GM18498 (cell line): Measurements from ENCODE around the gene C1QTNF6.

Experiments used
- ATAC-seq: cut with Tn5 transposase; IDR thresholded peaks from one replicate; pipeline ENCODE4 v1.9.1; 2021; ENCODE audit warnings: mild to moderate bottlenecking, moderate library complexity; ENCODE audit not compliant: unreplicated experiment

C1QTNF6 gene

DNA sequence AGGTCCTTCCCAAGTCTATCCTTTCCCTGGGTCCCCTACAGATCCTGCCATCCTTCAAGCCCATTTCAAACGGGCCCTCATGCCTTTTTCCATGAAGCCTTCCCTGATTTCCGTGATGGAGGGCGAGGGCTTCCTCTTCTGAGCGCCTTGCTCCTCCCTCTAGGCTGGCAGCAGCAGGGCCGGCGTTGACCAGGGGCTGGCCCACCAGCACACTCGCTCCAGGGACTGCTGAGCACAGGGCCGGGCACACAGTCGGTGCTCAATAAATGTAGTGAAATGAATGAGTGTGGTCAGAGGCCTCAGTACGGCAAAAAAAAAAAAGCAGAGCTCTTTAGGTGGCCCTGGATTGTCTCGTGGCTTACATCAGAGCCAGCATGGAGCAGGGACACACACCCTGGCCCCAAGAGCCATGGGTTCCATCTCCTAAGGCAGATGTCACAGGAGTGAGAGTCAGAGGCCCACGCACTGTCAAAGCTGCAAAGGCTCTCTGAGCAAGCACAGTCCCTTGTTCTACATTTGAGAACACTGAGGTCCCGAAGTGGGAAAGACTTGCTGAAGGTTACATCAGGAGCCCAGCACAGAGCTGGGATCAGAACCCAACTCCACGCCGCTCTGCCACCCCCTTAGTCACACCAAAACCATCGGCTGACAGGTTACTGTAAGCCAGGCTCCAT, 41.4 kb downstream of the C1QTNF6 start:
- no peak for ATAC-seq

GRCh38 chr22:37146051-37146385, 42.0 kb downstream of the C1QTNF6 start:
- ATAC-seq: no peak

- ATAC-seq: no peak
Measured at GRCh38 chr22:37145180-37146050, 42.6 kb downstream of the C1QTNF6 start.

DNA sequence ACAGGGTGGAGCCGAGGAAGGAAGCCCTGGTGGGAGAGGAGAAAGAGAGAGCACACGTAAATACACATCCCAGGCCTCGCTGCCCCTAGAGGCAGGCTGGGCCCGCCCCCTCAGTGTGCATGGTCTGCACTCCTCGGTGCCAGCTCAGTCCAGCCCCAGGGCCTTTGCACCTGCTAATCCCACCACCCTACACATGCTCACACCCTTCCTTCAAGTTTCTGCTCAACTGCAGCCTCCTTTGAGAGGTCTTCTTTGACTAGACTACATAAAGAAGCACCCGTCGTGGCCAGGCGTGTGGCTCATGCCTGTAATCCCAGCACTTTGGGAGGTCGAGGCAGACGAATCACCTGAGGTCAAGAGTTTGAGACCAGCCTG, 43.9 kb downstream of the C1QTNF6 start:
- ATAC-seq: no peak

DNA sequence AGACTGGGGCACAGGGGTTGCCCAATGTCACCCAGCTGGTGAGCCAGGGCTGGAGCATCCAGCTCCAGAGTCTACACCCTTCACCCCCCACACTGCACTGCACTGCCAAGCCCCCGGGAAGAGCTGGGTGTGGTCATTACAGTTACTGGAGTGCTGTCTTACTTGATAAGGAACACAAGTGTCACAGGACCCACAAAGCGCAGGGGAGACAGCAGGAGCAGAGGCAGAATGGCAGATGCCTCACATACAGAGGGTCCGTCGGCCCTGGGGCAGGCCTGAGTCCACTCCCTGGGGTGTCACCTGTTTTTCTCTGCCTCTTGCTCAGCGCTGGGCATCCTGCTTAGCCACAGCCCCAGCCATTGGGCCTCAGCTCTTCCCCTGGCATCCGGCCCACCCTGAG, 46.1 kb downstream of the C1QTNF6 start:
- no peak for ATAC-seq

DNA sequence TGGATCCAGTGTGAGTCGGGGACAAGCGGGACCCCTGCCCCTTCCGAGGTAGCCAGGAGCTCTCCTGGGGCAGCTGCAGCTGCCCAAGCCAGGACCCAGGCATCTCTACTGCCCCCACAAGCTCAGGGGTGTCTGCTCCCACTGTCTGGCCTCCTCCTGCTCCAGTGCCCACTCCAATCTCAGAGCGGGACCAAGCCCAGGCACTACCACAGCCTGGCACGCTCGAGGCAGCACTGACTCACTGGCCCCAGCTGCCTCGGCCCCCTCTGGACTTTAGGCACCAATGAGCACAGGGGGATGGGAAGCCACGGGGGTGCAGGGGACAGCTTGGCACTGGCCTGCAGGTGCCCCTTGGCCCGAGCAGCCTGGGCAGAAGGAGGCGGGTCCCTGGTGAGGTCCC, 46.6 kb downstream of the C1QTNF6 start:
- no peak for ATAC-seq

DNA sequence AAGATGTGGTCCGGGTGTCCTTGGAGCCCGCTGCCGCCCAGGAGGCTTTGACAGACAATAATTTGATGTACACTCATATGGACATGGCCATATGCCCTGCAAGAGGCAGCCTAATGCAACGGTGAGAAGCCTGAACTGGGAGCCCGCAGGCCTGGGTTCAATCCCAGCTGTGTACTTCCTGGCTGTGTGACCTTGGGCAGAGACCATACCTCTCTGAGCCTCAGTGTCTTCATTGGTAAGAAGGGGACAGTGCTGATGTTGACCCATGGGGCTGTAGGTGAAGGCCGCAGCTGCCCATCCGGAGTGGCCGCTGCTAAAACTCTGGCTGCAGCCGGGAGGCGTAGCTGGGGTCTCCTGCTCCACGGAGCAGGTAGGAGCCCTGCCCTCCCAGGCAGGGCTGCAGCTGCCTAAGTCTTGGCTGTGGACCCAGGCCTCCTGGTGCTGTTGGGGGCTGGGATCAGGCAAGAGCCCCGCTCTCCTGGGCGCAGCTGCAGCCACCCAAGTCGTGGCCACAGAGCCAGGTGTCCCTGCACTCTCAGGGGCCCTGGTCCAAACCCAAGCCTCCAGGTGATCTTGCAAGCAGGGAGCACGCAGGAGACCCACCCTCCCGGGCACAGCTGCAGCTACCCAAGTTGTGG, 47.2 kb downstream of the C1QTNF6 start:
- ATAC-seq: no peak

DNA sequence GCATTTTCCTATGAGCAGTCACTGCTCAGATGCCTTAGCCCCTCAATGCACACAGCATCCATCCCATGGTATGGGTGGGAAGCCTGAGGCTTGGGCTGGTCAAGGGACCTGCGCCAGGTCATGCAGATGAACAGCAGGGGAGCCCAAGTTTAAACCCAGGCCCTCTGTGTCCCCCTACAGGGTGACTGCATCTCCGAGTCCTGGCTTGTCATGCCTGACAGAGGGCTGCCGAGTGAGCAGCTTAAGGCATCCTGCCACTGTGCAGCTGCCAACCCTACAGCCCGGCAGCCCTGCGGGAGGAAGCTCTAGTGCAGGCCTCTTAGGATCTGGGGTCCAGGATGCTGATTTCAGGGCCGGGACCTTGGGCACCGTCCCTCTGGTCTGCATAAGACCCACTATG, 48.3 kb downstream of the C1QTNF6 start:
- no peak for ATAC-seq

DNA sequence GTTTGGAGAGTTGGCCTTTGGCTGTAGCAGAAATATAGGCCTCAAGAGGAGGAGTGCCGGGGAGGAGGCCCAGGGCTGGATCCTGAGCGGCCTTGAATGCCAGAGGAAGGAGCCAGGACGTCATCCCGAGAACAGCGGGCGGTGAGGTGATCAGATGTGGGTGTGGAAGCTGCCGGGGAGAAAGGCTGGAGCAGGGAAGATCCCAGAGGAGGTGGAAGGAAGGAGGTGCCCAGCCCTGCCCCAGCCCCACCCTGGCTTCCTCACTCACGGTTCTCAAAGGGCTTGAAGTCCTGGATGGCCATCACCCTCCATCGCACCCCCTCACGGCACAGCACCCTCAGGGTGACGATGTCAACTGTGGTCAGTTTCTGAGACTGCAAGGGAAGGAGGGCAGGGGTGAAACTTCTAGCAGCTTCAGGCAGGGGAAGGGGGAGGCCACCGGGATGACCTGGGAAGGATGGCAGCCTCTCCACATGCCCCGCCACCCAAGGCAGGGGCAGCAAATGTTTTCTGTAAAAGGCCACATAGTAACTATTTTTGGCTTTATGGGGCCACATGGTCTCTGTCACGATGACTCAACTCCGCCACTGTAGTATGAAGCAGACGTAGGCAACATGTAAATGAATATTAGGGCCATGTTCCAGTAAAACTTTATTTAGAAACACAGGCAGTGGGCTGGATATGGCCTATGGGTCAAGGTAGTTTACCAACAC, 49.0 kb downstream of the C1QTNF6 start:
- ATAC-seq: no peak

GRCh38 chr22:37137903-37138665, 50.0 kb downstream of the C1QTNF6 start:
- ATAC-seq: no peak

- no peak for ATAC-seq
Measured at GRCh38 chr22:37137131-37137530, 50.9 kb downstream of the C1QTNF6 start.

GRCh38 chr22:37135023-37135422, 53.0 kb downstream of the C1QTNF6 start:
- no peak for ATAC-seq

- no peak for ATAC-seq
Measured at GRCh38 chr22:37133304-37134018, 54.6 kb downstream of the C1QTNF6 start.

DNA sequence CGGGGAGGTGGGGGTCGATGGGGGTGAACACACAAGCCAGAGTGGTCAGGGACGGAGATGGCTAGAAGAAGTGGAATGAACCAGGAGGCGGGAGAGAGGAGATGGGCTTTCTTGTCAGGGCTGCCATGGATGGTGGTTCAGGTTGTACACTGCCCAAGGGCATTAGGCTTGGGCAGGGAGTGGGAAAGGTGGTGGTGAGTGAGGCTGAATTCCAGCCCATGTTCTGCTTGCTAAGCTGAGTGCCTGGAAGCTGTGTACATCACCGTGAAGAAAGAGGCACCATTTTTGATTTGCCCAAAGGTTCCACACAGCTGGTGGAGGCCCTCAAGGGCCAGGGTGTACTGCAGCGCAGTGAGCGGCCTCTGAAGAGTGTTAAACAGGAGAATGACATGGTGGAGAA, 55.3 kb downstream of the C1QTNF6 start:
- no peak for ATAC-seq
